Measurements from ENCODE around the gene VWF. TPM values are rescaled to one million over a fixed set of nuclear protein-coding genes. Genes with fewer than 3 reads are reported as not detected.

The VWF gene
- total RNA-seq, 1 donor from 2014 or later: 0.21 TPM

DNA sequence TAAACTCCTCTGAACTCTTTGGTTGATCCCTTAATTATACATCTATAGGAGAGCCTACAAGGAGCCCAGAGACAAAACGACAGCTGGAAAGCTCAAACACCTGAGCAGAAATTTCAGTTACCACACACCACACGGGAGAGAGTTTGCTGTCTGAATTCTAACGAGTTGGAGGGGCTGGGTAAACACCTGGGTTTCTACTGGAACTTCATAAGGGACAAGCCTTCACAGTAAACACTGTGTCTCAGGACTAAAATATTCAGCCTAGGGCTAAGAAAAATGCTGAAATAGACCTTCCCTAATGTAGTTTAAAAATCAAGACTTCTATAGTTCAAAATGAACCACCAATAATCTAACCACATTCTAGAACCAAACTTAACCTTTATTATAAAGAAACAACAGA, 169.8 kb downstream of the VWF start:
- no peak overlapping the region for H3K27ac Mint-ChIP-seq (ENCODE audit: unreplicated experiment)
- H3K27me3 Mint-ChIP-seq (ENCODE audit: low read depth): peaks cover 9% of the 10 kb centered on the region
- H3K36me3 Mint-ChIP-seq (ENCODE audit: low read depth): no peaks in the 10 kb centered on the region
- no peaks in the 10 kb centered on the region for H3K9me3 Mint-ChIP-seq
- TF ChIP-seq, protein P1, sequence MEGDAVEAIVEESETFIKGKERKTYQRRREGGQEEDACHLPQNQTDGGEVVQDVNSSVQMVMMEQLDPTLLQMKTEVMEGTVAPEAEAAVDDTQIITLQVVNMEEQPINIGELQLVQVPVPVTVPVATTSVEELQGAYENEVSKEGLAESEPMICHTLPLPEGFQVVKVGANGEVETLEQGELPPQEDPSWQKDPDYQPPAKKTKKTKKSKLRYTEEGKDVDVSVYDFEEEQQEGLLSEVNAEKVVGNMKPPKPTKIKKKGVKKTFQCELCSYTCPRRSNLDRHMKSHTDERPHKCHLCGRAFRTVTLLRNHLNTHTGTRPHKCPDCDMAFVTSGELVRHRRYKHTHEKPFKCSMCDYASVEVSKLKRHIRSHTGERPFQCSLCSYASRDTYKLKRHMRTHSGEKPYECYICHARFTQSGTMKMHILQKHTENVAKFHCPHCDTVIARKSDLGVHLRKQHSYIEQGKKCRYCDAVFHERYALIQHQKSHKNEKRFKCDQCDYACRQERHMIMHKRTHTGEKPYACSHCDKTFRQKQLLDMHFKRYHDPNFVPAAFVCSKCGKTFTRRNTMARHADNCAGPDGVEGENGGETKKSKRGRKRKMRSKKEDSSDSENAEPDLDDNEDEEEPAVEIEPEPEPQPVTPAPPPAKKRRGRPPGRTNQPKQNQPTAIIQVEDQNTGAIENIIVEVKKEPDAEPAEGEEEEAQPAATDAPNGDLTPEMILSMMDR (conservative IDR thresholded peaks at IDR 0.05): no peak
- H3K4me3 Mint-ChIP-seq: no peak overlapping the region
- DNase-seq (ENCODE audit: low read depth, low spot score): no peak
- peaks cover 9% of the 10 kb centered on the region for H3K4me1 Mint-ChIP-seq

GRCh38 chr12:5953835-5954586, 170.5 kb downstream of the VWF start:
- Mint-ChIP-seq H3K4me1 (peaks cover 9% of the 10 kb centered on the region), H3K27ac (ENCODE audit: unreplicated experiment) (no peak overlapping the region), H3K27me3 (ENCODE audit: low read depth) (peaks cover 14% of the 10 kb centered on the region), H3K9me3 (no peaks in the 10 kb centered on the region), H3K36me3 (ENCODE audit: low read depth) (no peaks in the 10 kb centered on the region), H3K4me3 (no peak overlapping the region)
- TF ChIP-seq, protein P1 (conservative IDR thresholded peaks at IDR 0.05): no peak
- DNase-seq (ENCODE audit: low read depth, low spot score): no peak

DNA sequence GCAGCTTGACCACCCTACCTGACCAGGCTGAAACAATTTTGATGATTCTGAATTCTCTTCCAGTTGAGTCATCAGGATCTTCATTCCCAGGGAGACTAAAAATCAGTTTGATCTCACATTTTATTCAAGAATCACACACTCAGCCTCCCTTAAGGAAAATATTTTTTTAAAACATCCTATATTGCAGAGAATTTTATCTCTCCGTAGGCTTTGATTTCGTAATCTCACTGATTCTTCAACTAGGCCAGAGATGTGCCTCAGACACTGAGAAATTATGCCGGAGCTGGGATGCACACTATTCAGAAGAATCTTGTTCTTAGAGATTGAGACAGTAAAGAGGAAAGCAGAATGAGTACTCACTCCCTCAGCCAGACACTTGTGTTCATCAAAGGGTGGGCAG, 172.4 kb downstream of the VWF start:
- DNase-seq (ENCODE audit: low read depth, low spot score): no peak
- no peaks in the 10 kb centered on the region for H3K36me3 Mint-ChIP-seq (ENCODE audit: low read depth)
- no peaks in the 10 kb centered on the region for H3K9me3 Mint-ChIP-seq
- TF ChIP-seq, protein P1 (conservative IDR thresholded peaks at IDR 0.05): no peak
- H3K27me3 Mint-ChIP-seq (ENCODE audit: low read depth): peaks cover 27% of the 10 kb centered on the region
- H3K27ac Mint-ChIP-seq (ENCODE audit: unreplicated experiment): no peak overlapping the region
- H3K4me3 Mint-ChIP-seq: no peak overlapping the region
- peaks cover 9% of the 10 kb centered on the region for H3K4me1 Mint-ChIP-seq

- Mint-ChIP-seq H3K27ac (ENCODE audit: unreplicated experiment) (no peak overlapping the region), H3K4me1 (peaks cover 21% of the 10 kb centered on the region), H3K36me3 (ENCODE audit: low read depth) (no peaks in the 10 kb centered on the region), H3K27me3 (ENCODE audit: low read depth) (peaks cover 55% of the 10 kb centered on the region), H3K9me3 (no peaks in the 10 kb centered on the region), H3K4me3 (no peak overlapping the region)
- no peak for DNase-seq (ENCODE audit: low read depth, low spot score)
- TF ChIP-seq, protein P1 (conservative IDR thresholded peaks at IDR 0.05): no peak
Observed at GRCh38 chr12:5948696-5949095, 175.8 kb downstream of the VWF start.

- H3K36me3 Mint-ChIP-seq (ENCODE audit: low read depth): no peaks in the 10 kb centered on the region
- no peaks in the 10 kb centered on the region for H3K9me3 Mint-ChIP-seq
- H3K4me1 Mint-ChIP-seq: peaks cover 21% of the 10 kb centered on the region
- H3K27ac Mint-ChIP-seq (ENCODE audit: unreplicated experiment): no peak overlapping the region
- DNase-seq (ENCODE audit: low read depth, low spot score): no peak
- peaks cover 67% of the 10 kb centered on the region for H3K27me3 Mint-ChIP-seq (ENCODE audit: low read depth)
- H3K4me3 Mint-ChIP-seq: peak overlapping the region; percentile 85
- TF ChIP-seq, protein P1 (conservative IDR thresholded peaks at IDR 0.05): no peak
Observed at GRCh38 chr12:5947006-5947405, 177.5 kb downstream of the VWF start.
